Stimulated activated CD8-positive, alpha-beta memory T cell treated with anti-CD3 and anti-CD28 coated beads, Interleukin-15, amount 100 ng/mL, for 24 hours (primary cell): Measurements from ENCODE around the gene SLC39A8.

Experiments
- DNase-seq: peaks from one replicate; pipeline ENCODE4 v3.0.0-alpha.2; 2020; ENCODE audit warnings: low read depth

The SLC39A8 gene

DNA sequence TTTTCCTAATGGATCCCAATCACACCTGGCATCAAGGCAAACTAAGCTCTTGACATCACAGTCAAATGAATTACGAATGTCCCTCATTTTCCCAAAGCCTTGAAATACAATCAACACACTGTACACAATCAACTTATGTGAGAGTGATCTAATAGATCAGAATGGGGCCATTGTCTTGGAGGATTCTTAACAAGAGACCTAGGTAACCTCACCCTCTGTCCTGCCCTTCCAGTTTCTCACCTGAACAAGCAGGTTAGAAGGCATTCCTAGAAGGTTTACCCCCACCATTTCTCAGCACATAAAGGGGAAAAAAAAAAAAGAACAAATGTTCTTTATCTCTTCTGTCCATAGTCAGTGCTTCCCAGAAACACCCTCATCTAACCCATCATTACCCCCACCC is 6.3 kb downstream of the SLC39A8 start:
- DNase-seq = no peak

- DNase-seq = no peak
Observed at GRCh38 chr4:102338405-102338804, 6.9 kb downstream of the SLC39A8 start.

DNA sequence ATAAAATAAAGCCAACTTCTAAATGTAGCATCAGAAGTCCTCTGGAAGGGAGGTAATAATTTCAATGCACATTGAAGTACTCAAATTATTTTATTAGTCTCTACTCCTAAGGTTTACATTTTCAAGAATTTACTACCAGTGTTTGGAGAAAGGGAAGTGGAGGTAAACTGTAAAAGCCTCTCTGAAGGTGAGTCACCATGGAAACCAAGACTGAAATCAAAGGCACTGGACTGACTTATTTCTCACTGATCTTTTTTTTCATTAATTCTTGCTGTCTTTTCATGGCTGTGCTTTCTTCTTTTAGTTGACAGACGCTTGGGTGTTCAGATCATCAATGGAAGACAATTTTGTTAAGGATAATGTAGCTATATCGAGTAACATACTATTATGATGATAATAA is 9.7 kb downstream of the SLC39A8 start:
- DNase-seq = no peak

DNA sequence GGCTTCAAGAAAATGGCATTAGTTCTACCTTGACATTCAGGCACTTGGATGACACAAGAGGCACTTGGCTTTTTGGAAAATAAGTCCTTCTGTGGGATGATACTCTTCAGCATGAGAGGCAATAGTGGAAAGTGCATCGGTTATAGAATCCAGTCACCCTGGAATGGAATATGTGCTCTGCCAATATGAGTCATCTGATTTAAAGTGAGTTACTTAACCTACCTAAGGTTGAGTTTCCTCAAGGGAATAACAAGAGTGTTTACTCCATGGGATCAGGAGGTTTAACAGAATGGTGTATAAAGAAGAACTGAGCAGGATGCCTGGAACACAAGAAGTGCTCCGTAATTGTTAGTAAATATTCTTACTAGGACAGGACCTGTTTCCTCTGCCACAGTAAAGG is 10.7 kb downstream of the SLC39A8 start:
- no peak for DNase-seq

- no peak for DNase-seq
Observed at GRCh38 chr4:102333787-102334186, 11.5 kb downstream of the SLC39A8 start.

DNA sequence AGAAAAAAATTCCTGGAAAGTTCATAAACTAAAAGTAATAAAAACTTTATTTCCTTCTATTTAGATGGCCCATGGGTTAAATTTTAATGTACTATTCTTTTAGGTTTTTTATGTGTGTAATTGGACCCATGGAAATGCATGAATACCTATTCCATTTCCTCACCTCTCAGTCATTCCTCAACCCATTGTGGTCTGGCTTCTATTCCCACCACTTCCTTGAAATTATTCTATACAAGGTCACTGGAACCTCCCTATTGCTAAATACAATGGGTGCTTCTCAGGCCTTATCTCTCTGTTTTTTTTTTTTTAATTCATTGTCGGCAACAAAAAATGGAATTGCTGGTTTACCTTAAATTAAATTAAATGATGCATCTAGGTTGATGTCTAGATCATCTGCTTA is 17.2 kb downstream of the SLC39A8 start:
- no peak for DNase-seq

DNA sequence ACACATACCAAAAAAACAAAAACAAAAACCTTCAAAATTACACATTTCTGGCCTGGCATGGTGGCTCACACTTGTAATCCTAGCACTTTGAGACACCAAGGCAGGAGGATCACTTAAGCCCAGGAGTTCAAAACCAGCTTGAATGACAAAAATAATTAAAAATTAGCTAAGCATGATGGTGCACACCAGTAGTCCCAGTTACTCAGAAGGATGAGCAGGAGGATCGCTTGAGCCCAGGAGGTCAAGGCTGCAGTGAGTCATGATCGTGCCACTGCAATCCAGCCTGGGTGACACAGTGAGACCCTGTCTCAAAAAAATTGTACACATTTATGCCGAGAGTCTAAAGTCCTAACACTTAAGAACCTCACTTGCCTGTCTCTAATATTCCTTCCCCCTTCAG is 18.3 kb downstream of the SLC39A8 start:
- no peak for DNase-seq

GRCh38 chr4:102324730-102325129 is 20.6 kb downstream of the SLC39A8 start:
- no peak for DNase-seq

GRCh38 chr4:102322736-102323135 is 22.5 kb downstream of the SLC39A8 start:
- DNase-seq = no peak

- no peak for DNase-seq
Observed at GRCh38 chr4:102321260-102321995, 23.9 kb downstream of the SLC39A8 start.

GRCh38 chr4:102319594-102319993 is 25.7 kb downstream of the SLC39A8 start:
- DNase-seq = no peak

DNA sequence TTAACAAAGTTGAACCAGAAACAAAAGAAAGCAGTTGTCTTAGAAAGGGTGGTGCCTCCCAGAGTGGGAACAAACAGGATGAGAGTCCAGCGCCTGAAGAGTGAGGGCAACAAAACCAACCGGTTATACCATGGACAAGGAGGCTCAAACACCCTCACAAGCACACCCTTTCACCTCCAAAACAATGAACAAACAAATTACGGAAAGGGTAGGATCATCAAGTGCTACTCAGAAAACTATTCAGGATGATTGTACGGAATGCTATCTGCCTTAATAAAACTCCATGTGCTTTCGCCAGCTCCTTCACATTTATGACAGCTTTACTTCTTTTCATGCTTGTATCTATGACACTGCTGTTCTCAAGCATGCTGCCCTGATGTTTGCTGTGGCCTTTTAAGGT is 26.8 kb downstream of the SLC39A8 start:
- no peak for DNase-seq

GRCh38 chr4:102318105-102318504 is 27.2 kb downstream of the SLC39A8 start:
- DNase-seq = no peak

GRCh38 chr4:102317459-102317858 is 27.8 kb downstream of the SLC39A8 start:
- no peak for DNase-seq

- DNase-seq = no peak
Observed at GRCh38 chr4:102316585-102316984, 28.7 kb downstream of the SLC39A8 start.

DNA sequence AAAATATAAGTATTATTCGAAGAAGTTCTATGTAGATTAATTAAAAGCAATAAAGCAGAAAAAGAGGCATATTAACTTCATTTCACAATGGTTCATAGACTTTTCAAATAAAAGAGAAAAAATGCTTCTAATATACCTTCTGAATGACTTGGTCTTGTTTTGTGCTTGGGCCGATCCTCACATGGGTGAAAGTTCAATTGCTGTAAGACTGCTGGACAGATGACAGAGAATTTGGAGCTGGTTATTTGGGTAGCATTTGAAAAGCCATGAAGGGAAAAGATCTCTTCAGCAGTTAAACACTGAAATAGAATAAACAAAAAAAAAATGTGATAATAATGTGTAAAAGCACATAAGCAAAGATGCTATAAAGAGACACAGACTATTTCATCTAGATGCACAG is 29.8 kb downstream of the SLC39A8 start:
- no peak for DNase-seq

GRCh38 chr4:102312417-102312816 is 32.9 kb downstream of the SLC39A8 start:
- no peak for DNase-seq

DNA sequence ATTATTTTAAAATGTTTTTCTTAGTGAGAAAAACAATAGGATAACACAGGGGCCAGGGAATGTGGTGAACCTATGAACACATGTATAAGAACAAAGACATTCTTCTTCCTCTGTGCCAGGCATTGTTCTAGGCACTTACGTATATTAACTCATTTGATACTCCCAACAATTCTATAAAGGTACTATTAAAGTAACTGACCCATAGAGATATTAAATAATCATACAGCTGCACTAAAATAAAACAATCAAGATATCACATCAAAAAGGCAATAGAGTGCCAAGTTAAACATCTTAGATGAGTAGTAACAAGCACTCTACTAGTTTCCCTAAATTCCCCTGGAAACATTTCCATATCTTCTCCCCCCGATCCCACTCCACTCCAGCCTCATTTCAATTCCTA is 33.4 kb downstream of the SLC39A8 start:
- no peak for DNase-seq

DNA sequence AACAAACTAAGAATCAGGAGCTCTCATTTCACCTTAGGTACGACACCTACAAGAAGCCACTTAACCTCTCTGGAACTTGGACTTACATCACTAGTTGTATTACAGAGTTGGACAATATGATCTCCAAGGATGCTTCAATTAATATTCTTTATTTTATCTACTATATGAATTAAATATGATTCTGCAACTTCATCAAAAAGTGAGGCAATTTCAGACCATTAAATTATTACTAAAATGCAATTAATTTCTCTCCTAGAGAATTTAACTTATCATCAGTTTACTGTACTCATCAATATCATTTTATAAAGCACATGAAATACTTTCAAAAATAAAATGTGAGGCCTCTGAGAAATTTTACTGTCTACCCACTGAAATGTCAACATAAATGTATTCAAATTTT is 33.9 kb downstream of the SLC39A8 start:
- no peak for DNase-seq

- no peak for DNase-seq
Observed at GRCh38 chr4:102308032-102308799, 37.1 kb downstream of the SLC39A8 start.

DNA sequence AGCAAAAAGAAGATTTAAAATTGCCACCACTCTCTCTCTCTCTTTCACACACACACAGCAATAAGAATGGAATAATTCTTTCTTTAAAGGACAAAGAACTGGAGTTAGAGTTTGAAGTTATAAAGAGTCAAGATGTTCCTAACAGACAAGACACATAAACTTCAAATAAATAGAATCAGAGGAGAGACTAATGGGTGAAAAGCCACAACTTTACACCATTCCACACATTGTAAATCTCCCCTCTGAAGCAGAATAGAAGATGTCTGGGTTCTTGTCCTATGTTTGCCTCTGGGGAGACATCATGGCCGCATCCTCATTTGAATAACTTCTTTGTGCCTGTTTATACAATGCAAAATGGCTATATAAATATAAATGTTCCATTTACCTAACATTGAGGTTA is 39.6 kb downstream of the SLC39A8 start:
- DNase-seq = no peak

DNA sequence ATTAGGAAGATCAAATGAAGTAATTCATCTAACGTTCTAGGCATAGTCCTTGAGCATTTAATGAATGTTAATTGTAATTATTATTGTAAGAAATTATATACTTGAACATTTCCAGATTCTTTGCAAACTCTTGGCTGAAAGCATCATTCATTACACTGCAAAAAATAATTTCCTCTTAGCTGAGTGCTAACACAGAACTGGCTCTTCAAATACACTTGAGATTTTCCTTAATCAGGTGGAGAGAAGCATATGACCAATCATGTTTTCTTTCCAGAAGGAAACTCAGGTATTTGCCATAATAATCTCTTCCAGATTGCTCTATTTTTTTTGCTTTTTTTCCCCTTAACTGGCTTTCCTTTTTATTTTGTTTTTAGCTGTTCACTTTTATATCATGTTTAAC is 42.5 kb downstream of the SLC39A8 start:
- no peak for DNase-seq

- DNase-seq = no peak
Observed at GRCh38 chr4:102301167-102301566, 44.1 kb downstream of the SLC39A8 start.
